Suprapubic skin (tissue), 4 donors: ENCODE results near the gene EIF5. TPM values are rescaled to one million over a fixed set of nuclear protein-coding genes. Genes with fewer than 3 reads are reported as not detected.

Experiments used
- DNase-seq, 2 donors: peaks; one replicate each; pipeline ENCODE4 v3.0.0-alpha.2; 2019; ENCODE audit warnings: low spot score in 2 of 2
- H3K27ac ChIP-seq: fragments of 200-600 bp; sonication (generic); one replicate; pipeline ENCODE4 v1.5.1; 2019
- H3K27me3 ChIP-seq: fragments of 200-600 bp; sonication (generic); one replicate; pipeline ENCODE4 v1.5.1; 2019
- H3K36me3 ChIP-seq: fragments of 200-600 bp; sonication (generic); one replicate; pipeline ENCODE4 v1.5.1; 2019
- H3K4me1 ChIP-seq: fragments of 200-600 bp; sonication (generic); one replicate; pipeline ENCODE4 v1.5.1; 2019
- H3K4me3 ChIP-seq: fragments of 200-600 bp; sonication (generic); one replicate; pipeline ENCODE4 v1.5.1; 2019; ENCODE audit warnings: mild to moderate bottlenecking
- H3K9me3 ChIP-seq: fragments of 200-600 bp; sonication (generic); one replicate; pipeline ENCODE4 v1.5.1; 2019
- EP300 ChIP-seq: sonication (generic); formaldehyde crosslinking; IDR thresholded peaks from one replicate; pipeline ENCODE4 v1.6.1; 2017; ENCODE audit warnings: antibody characterized with exemption
- POLR2A ChIP-seq, 2 donors: fragments of 450-650 bp; IDR thresholded peaks; one replicate each; pipeline ENCODE4 v1.6.1; 2017; ENCODE audit warnings: antibody characterized with exemption in 2 of 2, mild to moderate bottlenecking in 2 of 2, moderate library complexity in 2 of 2
- POLR2AphosphoS5 ChIP-seq, 3 donors: sonication (generic); formaldehyde crosslinking; IDR thresholded peaks; one replicate each; pipeline ENCODE4 v1.6.1; 2017; ENCODE audit warnings: antibody characterized with exemption in 3 of 3
- WGBS: methylation state at CpG from one replicate; pipeline ENCODE4 v1.1.5; 2018; 5-methylcytosine and 5-hydroxymethylcytosine counted together
- total RNA-seq, 4 donors: library from RNA; depleted of rRNA; stranded (reverse); fragments of >200 nt; gene quantifications; one replicate each; pipeline ENCODE4 v1.1.0, GENCODE V29; 2016
- TF ChIP-seq, protein P1 (sequence below), 2 donors: fragments of 200-600 bp in 1 of 2; fragments of 450-650 bp in 1 of 2; sonication (generic) in 1 of 2; IDR thresholded peaks; one replicate each; pipeline ENCODE4 v1.5.1; 2016 to 2019; ENCODE audit warnings: antibody characterized with exemption in 2 of 2, mild to moderate bottlenecking in 1 of 2, moderate library complexity in 1 of 2

Gene EIF5
- total RNA-seq, 4 donors from 2014 or later = 167 to 241 (median 194) TPM

DNA sequence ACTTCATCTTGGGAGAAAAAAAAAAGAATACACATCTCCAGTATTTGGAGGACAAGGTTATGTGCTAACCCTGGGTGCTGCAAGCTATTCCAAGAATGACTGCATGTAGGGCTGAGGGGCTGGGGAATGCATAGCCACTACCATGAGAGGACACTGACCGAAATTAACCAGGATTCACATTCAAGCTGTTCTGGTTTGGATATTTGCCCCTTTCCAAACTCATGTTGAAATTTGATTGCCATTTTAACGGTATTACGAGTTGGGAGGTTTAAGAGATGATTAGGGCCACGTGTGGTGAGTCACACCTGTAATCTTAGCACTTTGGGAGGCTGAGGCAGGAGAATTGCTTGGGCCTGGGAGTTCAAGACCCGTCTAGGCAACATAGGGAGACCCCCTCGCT is 32.7 kb downstream of the EIF5 start:
- TF ChIP-seq POLR2AphosphoS5 (IDR thresholded peaks at IDR 0.05) (no peak), POLR2A (IDR thresholded peaks at IDR 0.05) (no peak), EP300 (no peak)
- TF ChIP-seq, protein P1, sequence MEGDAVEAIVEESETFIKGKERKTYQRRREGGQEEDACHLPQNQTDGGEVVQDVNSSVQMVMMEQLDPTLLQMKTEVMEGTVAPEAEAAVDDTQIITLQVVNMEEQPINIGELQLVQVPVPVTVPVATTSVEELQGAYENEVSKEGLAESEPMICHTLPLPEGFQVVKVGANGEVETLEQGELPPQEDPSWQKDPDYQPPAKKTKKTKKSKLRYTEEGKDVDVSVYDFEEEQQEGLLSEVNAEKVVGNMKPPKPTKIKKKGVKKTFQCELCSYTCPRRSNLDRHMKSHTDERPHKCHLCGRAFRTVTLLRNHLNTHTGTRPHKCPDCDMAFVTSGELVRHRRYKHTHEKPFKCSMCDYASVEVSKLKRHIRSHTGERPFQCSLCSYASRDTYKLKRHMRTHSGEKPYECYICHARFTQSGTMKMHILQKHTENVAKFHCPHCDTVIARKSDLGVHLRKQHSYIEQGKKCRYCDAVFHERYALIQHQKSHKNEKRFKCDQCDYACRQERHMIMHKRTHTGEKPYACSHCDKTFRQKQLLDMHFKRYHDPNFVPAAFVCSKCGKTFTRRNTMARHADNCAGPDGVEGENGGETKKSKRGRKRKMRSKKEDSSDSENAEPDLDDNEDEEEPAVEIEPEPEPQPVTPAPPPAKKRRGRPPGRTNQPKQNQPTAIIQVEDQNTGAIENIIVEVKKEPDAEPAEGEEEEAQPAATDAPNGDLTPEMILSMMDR (IDR thresholded peaks at IDR 0.05) = no peak
- WGBS = 87% methylated on average over 6 of the region's 6 CpGs
- no peak overlapping the region for H3K27ac ChIP-seq
- H3K36me3 ChIP-seq = no peaks in the 10 kb centered on the region
- no peak overlapping the region for H3K4me3 ChIP-seq
- H3K9me3 ChIP-seq = peaks cover 8% of the 10 kb centered on the region
- peak in 1 of 2 donors; percentile 1 for DNase-seq
- H3K4me1 ChIP-seq = no peaks in the 10 kb centered on the region
- no peaks in the 10 kb centered on the region for H3K27me3 ChIP-seq

DNA sequence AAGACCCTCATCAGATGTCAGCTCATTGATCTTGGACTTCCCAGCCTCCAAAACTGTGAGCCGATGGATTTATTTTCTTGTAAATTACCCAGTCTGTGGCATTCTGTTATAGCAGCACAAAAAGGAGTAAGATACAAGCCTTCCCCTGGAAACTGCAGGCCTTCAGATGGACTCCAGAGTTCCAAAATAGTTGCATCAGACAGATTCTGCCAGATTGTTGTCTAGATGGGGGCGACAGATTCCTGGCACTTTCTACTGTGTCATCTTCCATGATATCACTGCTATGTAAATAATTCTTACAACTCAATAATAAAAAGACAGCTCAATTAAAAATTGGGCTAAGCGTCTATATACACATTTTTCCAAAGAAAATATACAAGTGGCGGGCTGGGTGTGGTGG is 34.0 kb downstream of the EIF5 start:
- H3K9me3 ChIP-seq = peaks cover 8% of the 10 kb centered on the region
- no peaks in the 10 kb centered on the region for H3K27me3 ChIP-seq
- WGBS = 64% methylated on average over 4 of the region's 4 CpGs
- H3K4me1 ChIP-seq = no peaks in the 10 kb centered on the region
- H3K36me3 ChIP-seq = no peaks in the 10 kb centered on the region
- no peak overlapping the region for H3K27ac ChIP-seq
- peak in 1 of 2 donors; percentile 0 for DNase-seq
- no peak for TF ChIP-seq POLR2AphosphoS5 (IDR thresholded peaks at IDR 0.05)
- no peak for TF ChIP-seq EP300
- TF ChIP-seq, protein P1 (IDR thresholded peaks at IDR 0.05) = no peak
- no peak for TF ChIP-seq POLR2A (IDR thresholded peaks at IDR 0.05)
- H3K4me3 ChIP-seq = no peak overlapping the region

DNA sequence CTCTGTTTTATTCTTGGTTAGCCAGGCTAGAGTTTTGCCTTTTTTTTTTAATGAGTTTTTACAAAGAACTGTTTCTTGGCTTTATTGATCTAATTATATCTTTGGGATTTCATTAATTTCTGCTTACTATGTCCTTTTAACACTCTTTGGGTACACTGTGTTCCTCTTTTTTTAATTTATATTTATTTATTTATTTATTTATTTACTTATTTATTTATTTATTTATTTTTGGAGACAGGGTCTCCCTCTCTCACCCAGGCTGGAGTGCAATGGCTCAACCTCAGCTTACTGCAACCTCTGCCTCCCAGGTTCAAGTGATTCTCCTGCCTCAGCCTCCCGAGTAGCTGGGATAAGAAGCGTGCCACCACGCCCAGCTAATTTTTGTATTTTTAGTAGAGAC is 36.0 kb downstream of the EIF5 start:
- no peak for DNase-seq
- H3K4me1 ChIP-seq = no peaks in the 10 kb centered on the region
- no peak overlapping the region for H3K4me3 ChIP-seq
- H3K36me3 ChIP-seq = no peaks in the 10 kb centered on the region
- TF ChIP-seq EP300 (no peak), POLR2AphosphoS5 (IDR thresholded peaks at IDR 0.05) (no peak), POLR2A (IDR thresholded peaks at IDR 0.05) (no peak)
- TF ChIP-seq, protein P1 (IDR thresholded peaks at IDR 0.05) = no peak
- H3K9me3 ChIP-seq = no peaks in the 10 kb centered on the region
- H3K27me3 ChIP-seq = no peaks in the 10 kb centered on the region
- no peak overlapping the region for H3K27ac ChIP-seq
- WGBS = 89% methylated on average over 3 of the region's 3 CpGs

DNA sequence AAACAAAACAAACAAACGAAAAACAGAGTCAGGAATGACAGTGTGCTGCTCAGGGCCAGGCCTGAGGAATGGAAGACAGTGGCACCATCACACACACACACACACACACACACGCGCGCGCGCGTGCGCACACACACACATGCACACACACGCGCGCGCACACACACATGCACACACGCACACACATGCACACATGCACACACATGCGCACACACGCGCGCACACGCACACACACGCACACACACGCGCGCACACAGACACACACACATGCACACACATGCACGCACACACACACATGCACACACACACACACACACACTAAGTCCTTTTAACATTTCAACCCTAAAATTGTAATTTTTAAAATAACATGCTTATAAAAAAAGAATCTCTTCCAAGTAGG is 38.0 kb downstream of the EIF5 start:
- Histone ChIP-seq H3K9me3 (no peaks in the 10 kb centered on the region), H3K4me1 (no peaks in the 10 kb centered on the region), H3K27me3 (no peaks in the 10 kb centered on the region), H3K36me3 (no peaks in the 10 kb centered on the region), H3K27ac (no peak overlapping the region), H3K4me3 (no peak overlapping the region)
- DNase-seq = no peak
- TF ChIP-seq, protein P1 (IDR thresholded peaks at IDR 0.05) = no peak
- TF ChIP-seq EP300 (no peak), POLR2A (IDR thresholded peaks at IDR 0.05) (no peak), POLR2AphosphoS5 (IDR thresholded peaks at IDR 0.05) (no peak)
- WGBS = 73% methylated on average over 23 of the region's 23 CpGs

DNA sequence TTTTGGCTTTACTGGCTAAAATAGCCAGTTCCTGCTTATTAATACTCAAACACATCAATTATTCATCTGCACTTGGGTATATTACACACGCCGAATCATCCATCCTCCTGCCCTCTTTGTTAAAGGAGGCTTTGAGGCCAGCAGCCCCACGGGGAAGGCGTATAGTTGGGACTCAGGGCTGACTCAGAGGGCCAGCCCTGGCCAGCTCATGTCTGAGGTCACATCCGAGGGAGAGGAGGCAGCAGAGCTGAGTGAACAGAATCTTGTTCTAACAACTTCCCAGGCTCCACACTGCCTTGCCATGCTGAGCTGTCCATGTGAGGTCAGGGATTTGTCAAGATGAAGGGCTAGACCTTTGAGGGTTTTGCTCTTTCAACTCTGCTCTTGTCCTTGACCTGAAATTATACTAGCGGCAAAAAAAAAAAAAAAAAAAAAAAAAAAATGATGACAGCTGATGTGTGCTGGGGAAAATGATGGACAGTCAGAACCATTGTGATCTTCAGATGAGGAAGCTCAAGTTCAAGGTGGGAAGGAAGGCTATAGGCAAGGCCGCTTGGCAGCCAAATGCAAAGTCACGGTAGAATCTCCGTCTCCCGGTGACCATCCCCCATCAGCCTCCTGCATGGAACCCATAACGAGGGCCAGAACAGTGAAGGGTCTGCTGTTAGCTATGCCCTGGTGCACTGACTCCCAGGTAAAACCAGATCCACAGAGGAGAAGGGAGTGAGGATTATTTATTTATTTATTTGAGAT is 38.7 kb downstream of the EIF5 start:
- H3K27ac ChIP-seq = no peak overlapping the region
- TF ChIP-seq EP300 = no peak
- TF ChIP-seq, protein P1 (IDR thresholded peaks at IDR 0.05) = no peak
- no peak for TF ChIP-seq POLR2AphosphoS5 (IDR thresholded peaks at IDR 0.05)
- no peak for TF ChIP-seq POLR2A (IDR thresholded peaks at IDR 0.05)
- 67% methylated on average over 11 of the region's 11 CpGs for WGBS
- no peak for DNase-seq
- H3K36me3 ChIP-seq = no peaks in the 10 kb centered on the region
- no peaks in the 10 kb centered on the region for H3K27me3 ChIP-seq
- H3K9me3 ChIP-seq = no peaks in the 10 kb centered on the region
- H3K4me3 ChIP-seq = no peak overlapping the region
- no peaks in the 10 kb centered on the region for H3K4me1 ChIP-seq
